GM23338 (cell line): ENCODE measurements around the gene COLEC12. TPM values are rescaled to one million over a fixed set of nuclear protein-coding genes. Genes with fewer than 3 reads are reported as not detected.

Source experiments
- ATAC-seq: fragments of 200-7000 bp; cut with Tn5 transposase; 3 replicates; pipeline ENCODE4 v1.9.1; 2020
- DNase-seq: peaks from one replicate; pipeline ENCODE4 v3.0.0-alpha.2; 2015; ENCODE audit warnings: low spot score
- H2AFZ ChIP-seq: fragments of 200-600 bp; sonication (generic); 2 replicates; pipeline ENCODE4 v1.8.0; 2016; ENCODE audit warnings: antibody characterized with exemption, mild to moderate bottlenecking, moderate library complexity
- H3F3A ChIP-seq: fragments of 200-600 bp; sonication (generic); replicated peaks from 2 replicates; pipeline ENCODE4 v1.8.0; 2017; ENCODE audit warnings: antibody characterized with exemption, mixed run types, low read depth
- H3K27ac ChIP-seq: fragments of 200-600 bp; sonication (generic); 2 replicates; pipeline ENCODE4 v1.6.1; 2016; ENCODE audit warnings: low read depth
- H3K27me3 ChIP-seq: fragments of 200-600 bp; sonication (generic); 2 replicates; pipeline ENCODE4 v1.8.0; 2016; ENCODE audit warnings: mild to moderate bottlenecking, mixed run types, moderate library complexity; ENCODE audit not compliant: insufficient read depth
- H3K36me3 ChIP-seq: fragments of 200-600 bp; sonication (generic); 2 replicates; pipeline ENCODE4 v1.8.0; 2016; ENCODE audit warnings: mild to moderate bottlenecking; ENCODE audit not compliant: insufficient read depth
- H3K4me1 ChIP-seq: fragments of 200-600 bp; sonication (generic); 2 replicates; pipeline ENCODE4 v1.8.0; 2016; ENCODE audit warnings: mild to moderate bottlenecking, moderate library complexity; ENCODE audit not compliant: insufficient read depth
- H3K4me2 ChIP-seq: fragments of 200-600 bp; sonication (generic); 2 replicates; pipeline ENCODE4 v1.7.1; 2017; ENCODE audit warnings: mixed run types
- H3K4me3 ChIP-seq: fragments of 200-600 bp; sonication (generic); 2 replicates; pipeline ENCODE4 v1.6.1; 2016; ENCODE audit warnings: mixed run types
- H3K79me2 ChIP-seq: fragments of 200-600 bp; sonication (generic); replicated peaks from 2 replicates; pipeline ENCODE4 v1.8.0; 2017; ENCODE audit warnings: mild to moderate bottlenecking; ENCODE audit not compliant: insufficient read depth
- H3K9me2 ChIP-seq: fragments of 200-600 bp; sonication (generic); 2 replicates; pipeline ENCODE4 v1.8.0; 2017; ENCODE audit not compliant: insufficient read depth
- H4K20me1 ChIP-seq: fragments of 200-600 bp; sonication (generic); replicated peaks from 2 replicates; pipeline ENCODE4 v1.8.0; 2017; ENCODE audit warnings: mild to moderate bottlenecking; ENCODE audit not compliant: insufficient read depth
- H3K27ac Mint-ChIP-seq: 2 replicates; pipeline ENCODE4 v1.8.0; 2020; ENCODE audit warnings: inconsistent platforms, mild to moderate bottlenecking, moderate library complexity, mixed read lengths
- H3K27me3 Mint-ChIP-seq: 3 replicates; pipeline ENCODE4 v1.8.0; 2022; ENCODE audit warnings: low read depth, mild to moderate bottlenecking, moderate library complexity, mixed read lengths, inconsistent platforms; ENCODE audit not compliant: insufficient read depth, poor library complexity
- H3K36me3 Mint-ChIP-seq: 3 replicates; pipeline ENCODE4 v1.8.0; 2021; ENCODE audit warnings: low read depth, mild to moderate bottlenecking, inconsistent platforms, moderate library complexity, mixed read lengths
- H3K4me1 Mint-ChIP-seq: 3 replicates; pipeline ENCODE4 v1.8.0; 2020; ENCODE audit warnings: mild to moderate bottlenecking, inconsistent platforms, mixed read lengths
- H3K4me3 Mint-ChIP-seq: 3 replicates; pipeline ENCODE4 v1.8.0; 2021; ENCODE audit warnings: moderate library complexity, mild to moderate bottlenecking, inconsistent platforms, mixed read lengths
- H3K9me3 Mint-ChIP-seq: 3 replicates; pipeline ENCODE4 v1.8.0; 2020; ENCODE audit warnings: moderate library complexity, mild to moderate bottlenecking, inconsistent platforms, mixed read lengths
- CREB1 ChIP-seq: fragments of 250-450 bp; sonication (Bioruptor Pico); IDR thresholded peaks from 2 replicates; pipeline ENCODE4 v1.5.0; 2020; ENCODE audit warnings: low read depth, mild to moderate bottlenecking, moderate library complexity
- EZH2 ChIP-seq: fragments of 200-600 bp; sonication (generic); IDR thresholded peaks from one replicate; pipeline ENCODE4 v1.8.0; 2017; ENCODE audit warnings: antibody characterized with exemption, mild to moderate bottlenecking, low read depth; ENCODE audit not compliant: unreplicated experiment
- EZH2phosphoT487 ChIP-seq: fragments of 200-600 bp; sonication (generic); IDR thresholded peaks from one replicate; pipeline ENCODE4 v1.8.1; 2018; ENCODE audit warnings: antibody characterized with exemption; ENCODE audit not compliant: unreplicated experiment
- JUNB ChIP-seq: IDR thresholded peaks from one replicate; pipeline ENCODE4 v1.6.1; 2016; ENCODE audit warnings: antibody characterized with exemption; ENCODE audit not compliant: unreplicated experiment
- NANOG ChIP-seq: IDR thresholded peaks from 2 replicates; pipeline ENCODE4 v1.6.1; 2016; ENCODE audit warnings: antibody characterized with exemption, borderline replicate concordance
- POLR2AphosphoS5 ChIP-seq: IDR thresholded peaks from 2 replicates; pipeline ENCODE4 v1.6.1; 2016; ENCODE audit warnings: antibody characterized with exemption, low read depth
- STAT1 ChIP-seq: IDR thresholded peaks from one replicate; pipeline ENCODE4 v1.6.1; 2016; ENCODE audit warnings: antibody characterized with exemption; ENCODE audit not compliant: unreplicated experiment
- ZNF114 ChIP-seq: fragments of 250-450 bp; sonication (Bioruptor Pico); IDR thresholded peaks from 2 replicates; pipeline ENCODE4 v1.5.0; 2020; ENCODE audit warnings: mild to moderate bottlenecking, moderate library complexity
- ZNF331 ChIP-seq: fragments of 250-450 bp; sonication (Bioruptor Pico); IDR thresholded peaks from 2 replicates; pipeline ENCODE4 v1.5.0; 2020; ENCODE audit warnings: low read depth, mild to moderate bottlenecking, moderate library complexity
- polyA plus RNA-seq: library from polyadenylated mRNA; unstranded; fragments of >200 nt; fragmentation: Nextera tagmentation; extraction: Ambion mirVana; gene quantifications from 2 replicates; pipeline ENCODE4 v1.2.1, GENCODE V29; 2016
- total RNA-seq: library from RNA; depleted of rRNA; stranded (reverse); fragments of >200 nt; shearing (Covaris generic); gene quantifications from 2 replicates; pipeline ENCODE4 v1.2.3, GENCODE V29; 2014
- TF ChIP-seq, protein P1 (sequence below), 2 experiments: fragments of 200-600 bp in 1 of 2; sonication (generic) in 1 of 2; conservative IDR thresholded peaks; 2 replicates each; pipeline versions ENCODE4 v1.5.1 to v1.6.1; 2016 to 2017; ENCODE audit warnings: antibody characterized with exemption in 2 of 2, low read depth in 2 of 2, mild to moderate bottlenecking in 2 of 2, moderate library complexity in 1 of 2
- TF ChIP-seq, protein P2 (sequence below): IDR thresholded peaks from 2 replicates; pipeline ENCODE4 v1.6.1; 2016; ENCODE audit warnings: antibody characterized with exemption
- TF ChIP-seq, protein P3 (sequence below): IDR thresholded peaks from one replicate; pipeline ENCODE4 v1.6.1; 2018; ENCODE audit warnings: antibody characterized with exemption; ENCODE audit not compliant: unreplicated experiment
- TF ChIP-seq, protein P4 (sequence below): fragments of 250-450 bp; sonication (Bioruptor Pico); IDR thresholded peaks from 2 replicates; pipeline ENCODE4 v1.5.0; 2020; ENCODE audit warnings: mild to moderate bottlenecking, moderate library complexity

COLEC12 gene
- total and polyA plus RNA-seq, 2 experiments from 2014 or later = 1.1 to 3.2 TPM

DNA sequence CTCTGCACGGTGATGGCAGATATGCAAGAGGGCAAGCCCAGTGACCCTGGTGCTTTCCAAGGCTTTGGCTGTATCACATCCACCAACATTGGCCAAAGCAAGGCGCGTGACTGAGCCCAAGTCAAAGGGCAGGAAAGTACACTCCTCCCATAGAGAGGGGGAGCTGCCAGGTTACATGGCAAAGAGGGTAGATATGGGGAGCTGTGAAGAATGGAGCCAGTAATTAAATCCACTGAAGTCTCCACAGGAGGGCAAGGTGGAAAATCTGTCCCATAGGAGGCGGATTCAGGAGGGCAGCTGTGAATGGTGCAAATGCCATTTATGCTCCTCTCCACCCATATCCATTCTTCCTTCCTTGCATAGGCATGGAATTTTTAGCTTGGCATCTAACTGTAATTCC is 188.1 kb downstream of the COLEC12 start:
- no peaks in the 10 kb centered on the region for H3K79me2 ChIP-seq
- DNase-seq (no peak), ATAC-seq (peak; percentile 54; the same call in 2 of the 3 replicates)
- no peaks in the 10 kb centered on the region for H4K20me1 ChIP-seq
- Mint-ChIP-seq H3K36me3 (no peaks in the 10 kb centered on the region), H3K9me3 (no peaks in the 10 kb centered on the region), H3K27me3 (peaks cover 9% of the 10 kb centered on the region), H3K4me1 (peaks cover 11% of the 10 kb centered on the region), H3K4me3 (no peak overlapping the region), H3K27ac (no peak overlapping the region)
- H3K4me3 ChIP-seq = no peak overlapping the region
- no peaks in the 10 kb centered on the region for H3K27me3 ChIP-seq
- TF ChIP-seq POLR2AphosphoS5 (no peak), CREB1 (no peak), STAT1 (no peak), EZH2 (no peak), ZNF331 (CRISPR knock-in tag) (no peak), NANOG (no peak), EZH2phosphoT487 (no peak), ZNF114 (CRISPR knock-in tag) (no peak), JUNB (no peak)
- TF ChIP-seq, protein P1, sequence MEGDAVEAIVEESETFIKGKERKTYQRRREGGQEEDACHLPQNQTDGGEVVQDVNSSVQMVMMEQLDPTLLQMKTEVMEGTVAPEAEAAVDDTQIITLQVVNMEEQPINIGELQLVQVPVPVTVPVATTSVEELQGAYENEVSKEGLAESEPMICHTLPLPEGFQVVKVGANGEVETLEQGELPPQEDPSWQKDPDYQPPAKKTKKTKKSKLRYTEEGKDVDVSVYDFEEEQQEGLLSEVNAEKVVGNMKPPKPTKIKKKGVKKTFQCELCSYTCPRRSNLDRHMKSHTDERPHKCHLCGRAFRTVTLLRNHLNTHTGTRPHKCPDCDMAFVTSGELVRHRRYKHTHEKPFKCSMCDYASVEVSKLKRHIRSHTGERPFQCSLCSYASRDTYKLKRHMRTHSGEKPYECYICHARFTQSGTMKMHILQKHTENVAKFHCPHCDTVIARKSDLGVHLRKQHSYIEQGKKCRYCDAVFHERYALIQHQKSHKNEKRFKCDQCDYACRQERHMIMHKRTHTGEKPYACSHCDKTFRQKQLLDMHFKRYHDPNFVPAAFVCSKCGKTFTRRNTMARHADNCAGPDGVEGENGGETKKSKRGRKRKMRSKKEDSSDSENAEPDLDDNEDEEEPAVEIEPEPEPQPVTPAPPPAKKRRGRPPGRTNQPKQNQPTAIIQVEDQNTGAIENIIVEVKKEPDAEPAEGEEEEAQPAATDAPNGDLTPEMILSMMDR (conservative IDR thresholded peaks at IDR 0.05; ENCODE audit: low read depth in 2 of 2) = no peak
- TF ChIP-seq, protein P2, sequence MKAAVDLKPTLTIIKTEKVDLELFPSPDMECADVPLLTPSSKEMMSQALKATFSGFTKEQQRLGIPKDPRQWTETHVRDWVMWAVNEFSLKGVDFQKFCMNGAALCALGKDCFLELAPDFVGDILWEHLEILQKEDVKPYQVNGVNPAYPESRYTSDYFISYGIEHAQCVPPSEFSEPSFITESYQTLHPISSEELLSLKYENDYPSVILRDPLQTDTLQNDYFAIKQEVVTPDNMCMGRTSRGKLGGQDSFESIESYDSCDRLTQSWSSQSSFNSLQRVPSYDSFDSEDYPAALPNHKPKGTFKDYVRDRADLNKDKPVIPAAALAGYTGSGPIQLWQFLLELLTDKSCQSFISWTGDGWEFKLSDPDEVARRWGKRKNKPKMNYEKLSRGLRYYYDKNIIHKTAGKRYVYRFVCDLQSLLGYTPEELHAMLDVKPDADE = no peak
- TF ChIP-seq, protein P3, sequence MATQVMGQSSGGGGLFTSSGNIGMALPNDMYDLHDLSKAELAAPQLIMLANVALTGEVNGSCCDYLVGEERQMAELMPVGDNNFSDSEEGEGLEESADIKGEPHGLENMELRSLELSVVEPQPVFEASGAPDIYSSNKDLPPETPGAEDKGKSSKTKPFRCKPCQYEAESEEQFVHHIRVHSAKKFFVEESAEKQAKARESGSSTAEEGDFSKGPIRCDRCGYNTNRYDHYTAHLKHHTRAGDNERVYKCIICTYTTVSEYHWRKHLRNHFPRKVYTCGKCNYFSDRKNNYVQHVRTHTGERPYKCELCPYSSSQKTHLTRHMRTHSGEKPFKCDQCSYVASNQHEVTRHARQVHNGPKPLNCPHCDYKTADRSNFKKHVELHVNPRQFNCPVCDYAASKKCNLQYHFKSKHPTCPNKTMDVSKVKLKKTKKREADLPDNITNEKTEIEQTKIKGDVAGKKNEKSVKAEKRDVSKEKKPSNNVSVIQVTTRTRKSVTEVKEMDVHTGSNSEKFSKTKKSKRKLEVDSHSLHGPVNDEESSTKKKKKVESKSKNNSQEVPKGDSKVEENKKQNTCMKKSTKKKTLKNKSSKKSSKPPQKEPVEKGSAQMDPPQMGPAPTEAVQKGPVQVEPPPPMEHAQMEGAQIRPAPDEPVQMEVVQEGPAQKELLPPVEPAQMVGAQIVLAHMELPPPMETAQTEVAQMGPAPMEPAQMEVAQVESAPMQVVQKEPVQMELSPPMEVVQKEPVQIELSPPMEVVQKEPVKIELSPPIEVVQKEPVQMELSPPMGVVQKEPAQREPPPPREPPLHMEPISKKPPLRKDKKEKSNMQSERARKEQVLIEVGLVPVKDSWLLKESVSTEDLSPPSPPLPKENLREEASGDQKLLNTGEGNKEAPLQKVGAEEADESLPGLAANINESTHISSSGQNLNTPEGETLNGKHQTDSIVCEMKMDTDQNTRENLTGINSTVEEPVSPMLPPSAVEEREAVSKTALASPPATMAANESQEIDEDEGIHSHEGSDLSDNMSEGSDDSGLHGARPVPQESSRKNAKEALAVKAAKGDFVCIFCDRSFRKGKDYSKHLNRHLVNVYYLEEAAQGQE = no peak
- TF ChIP-seq, protein P4, sequence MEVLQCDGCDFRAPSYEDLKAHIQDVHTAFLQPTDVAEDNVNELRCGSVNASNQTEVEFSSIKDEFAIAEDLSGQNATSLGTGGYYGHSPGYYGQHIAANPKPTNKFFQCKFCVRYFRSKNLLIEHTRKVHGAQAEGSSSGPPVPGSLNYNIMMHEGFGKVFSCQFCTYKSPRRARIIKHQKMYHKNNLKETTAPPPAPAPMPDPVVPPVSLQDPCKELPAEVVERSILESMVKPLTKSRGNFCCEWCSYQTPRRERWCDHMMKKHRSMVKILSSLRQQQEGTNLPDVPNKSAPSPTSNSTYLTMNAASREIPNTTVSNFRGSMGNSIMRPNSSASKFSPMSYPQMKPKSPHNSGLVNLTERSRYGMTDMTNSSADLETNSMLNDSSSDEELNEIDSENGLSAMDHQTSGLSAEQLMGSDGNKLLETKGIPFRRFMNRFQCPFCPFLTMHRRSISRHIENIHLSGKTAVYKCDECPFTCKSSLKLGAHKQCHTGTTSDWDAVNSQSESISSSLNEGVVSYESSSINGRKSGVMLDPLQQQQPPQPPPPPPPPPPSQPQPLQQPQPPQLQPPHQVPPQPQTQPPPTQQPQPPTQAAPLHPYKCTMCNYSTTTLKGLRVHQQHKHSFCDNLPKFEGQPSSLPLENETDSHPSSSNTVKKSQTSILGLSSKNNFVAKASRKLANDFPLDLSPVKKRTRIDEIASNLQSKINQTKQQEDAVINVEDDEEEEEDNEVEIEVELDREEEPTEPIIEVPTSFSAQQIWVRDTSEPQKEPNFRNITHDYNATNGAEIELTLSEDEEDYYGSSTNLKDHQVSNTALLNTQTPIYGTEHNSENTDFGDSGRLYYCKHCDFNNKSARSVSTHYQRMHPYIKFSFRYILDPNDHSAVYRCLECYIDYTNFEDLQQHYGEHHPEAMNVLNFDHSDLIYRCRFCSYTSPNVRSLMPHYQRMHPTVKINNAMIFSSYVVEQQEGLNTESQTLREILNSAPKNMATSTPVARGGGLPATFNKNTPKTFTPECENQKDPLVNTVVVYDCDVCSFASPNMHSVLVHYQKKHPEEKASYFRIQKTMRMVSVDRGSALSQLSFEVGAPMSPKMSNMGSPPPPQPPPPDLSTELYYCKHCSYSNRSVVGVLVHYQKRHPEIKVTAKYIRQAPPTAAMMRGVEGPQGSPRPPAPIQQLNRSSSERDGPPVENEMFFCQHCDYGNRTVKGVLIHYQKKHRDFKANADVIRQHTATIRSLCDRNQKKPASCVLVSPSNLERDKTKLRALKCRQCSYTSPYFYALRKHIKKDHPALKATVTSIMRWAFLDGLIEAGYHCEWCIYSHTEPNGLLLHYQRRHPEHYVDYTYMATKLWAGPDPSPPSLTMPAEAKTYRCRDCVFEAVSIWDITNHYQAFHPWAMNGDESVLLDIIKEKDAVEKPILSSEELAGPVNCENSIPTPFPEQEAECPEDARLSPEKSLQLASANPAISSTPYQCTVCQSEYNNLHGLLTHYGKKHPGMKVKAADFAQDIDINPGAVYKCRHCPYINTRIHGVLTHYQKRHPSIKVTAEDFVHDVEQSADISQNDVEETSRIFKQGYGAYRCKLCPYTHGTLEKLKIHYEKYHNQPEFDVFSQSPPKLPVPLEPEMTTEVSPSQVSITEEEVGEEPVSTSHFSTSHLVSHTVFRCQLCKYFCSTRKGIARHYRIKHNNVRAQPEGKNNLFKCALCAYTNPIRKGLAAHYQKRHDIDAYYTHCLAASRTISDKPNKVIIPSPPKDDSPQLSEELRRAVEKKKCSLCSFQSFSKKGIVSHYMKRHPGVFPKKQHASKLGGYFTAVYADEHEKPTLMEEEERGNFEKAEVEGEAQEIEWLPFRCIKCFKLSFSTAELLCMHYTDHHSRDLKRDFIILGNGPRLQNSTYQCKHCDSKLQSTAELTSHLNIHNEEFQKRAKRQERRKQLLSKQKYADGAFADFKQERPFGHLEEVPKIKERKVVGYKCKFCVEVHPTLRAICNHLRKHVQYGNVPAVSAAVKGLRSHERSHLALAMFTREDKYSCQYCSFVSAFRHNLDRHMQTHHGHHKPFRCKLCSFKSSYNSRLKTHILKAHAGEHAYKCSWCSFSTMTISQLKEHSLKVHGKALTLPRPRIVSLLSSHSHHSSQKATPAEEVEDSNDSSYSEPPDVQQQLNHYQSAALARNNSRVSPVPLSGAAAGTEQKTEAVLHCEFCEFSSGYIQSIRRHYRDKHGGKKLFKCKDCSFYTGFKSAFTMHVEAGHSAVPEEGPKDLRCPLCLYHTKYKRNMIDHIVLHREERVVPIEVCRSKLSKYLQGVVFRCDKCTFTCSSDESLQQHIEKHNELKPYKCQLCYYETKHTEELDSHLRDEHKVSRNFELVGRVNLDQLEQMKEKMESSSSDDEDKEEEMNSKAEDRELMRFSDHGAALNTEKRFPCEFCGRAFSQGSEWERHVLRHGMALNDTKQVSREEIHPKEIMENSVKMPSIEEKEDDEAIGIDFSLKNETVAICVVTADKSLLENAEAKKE (CRISPR knock-in tag) = no peak
- H3K36me3 ChIP-seq = no peaks in the 10 kb centered on the region
- no peak overlapping the region for H2AFZ ChIP-seq
- H3K4me1 ChIP-seq = no peaks in the 10 kb centered on the region; the same call in 1 of the 2 replicates
- H3F3A ChIP-seq = no peaks in the 10 kb centered on the region
- H3K4me2 ChIP-seq = no peak overlapping the region
- no peak overlapping the region for H3K27ac ChIP-seq
- H3K9me2 ChIP-seq = no peaks in the 10 kb centered on the region
